ENCODE measurements around the gene CES4A. TPM values are rescaled to one million over a fixed set of nuclear protein-coding genes. Genes with fewer than 3 reads are reported as not detected.

CES4A gene
- polyA plus RNA-seq, 1 donor (not counting 4 experiments of a cell fraction or from before 2014, with no cell fraction given): 6.6 TPM

DNA sequence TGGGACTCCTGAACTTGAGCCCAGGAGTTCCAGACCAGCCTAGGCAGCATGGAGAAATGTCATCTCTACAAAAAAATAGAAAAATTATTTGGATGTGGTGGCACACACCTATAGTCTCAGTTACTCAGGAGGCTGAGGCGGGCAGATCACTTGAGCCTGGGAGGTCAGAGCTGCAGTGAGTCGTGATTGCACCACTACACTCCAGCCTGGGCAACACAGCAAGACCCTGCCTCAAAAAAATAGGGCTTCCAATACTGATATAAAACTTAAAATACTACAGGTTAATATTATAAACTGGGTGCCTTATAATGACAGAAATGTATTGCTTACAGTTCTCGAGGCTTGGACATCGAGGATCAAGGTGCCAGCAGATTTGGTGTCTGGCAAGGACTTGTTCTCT, 42.5 kb upstream of the CES4A start:
- no peak overlapping the region for H3K4me2 ChIP-seq (ENCODE audit: control insufficient read depth, extremely low read depth, insufficient read depth, low read depth, low read length)
- H3K9me3 ChIP-seq (ENCODE audit: control insufficient read depth, low read depth, low read length): no peaks in the 10 kb centered on the region
- H3K27ac ChIP-seq (ENCODE audit: control insufficient read depth, insufficient read depth, low read length): no peak overlapping the region
- DNase-seq (ENCODE audit: low read depth, low spot score): no peak
- no peak overlapping the region for H3K4me3 ChIP-seq (ENCODE audit: control insufficient read depth in 2 of 3, extremely low read depth in 1 of 3, insufficient read depth in 2 of 3, low read depth in 1 of 3, low read length in 3 of 3)
- TF ChIP-seq, protein P1, sequence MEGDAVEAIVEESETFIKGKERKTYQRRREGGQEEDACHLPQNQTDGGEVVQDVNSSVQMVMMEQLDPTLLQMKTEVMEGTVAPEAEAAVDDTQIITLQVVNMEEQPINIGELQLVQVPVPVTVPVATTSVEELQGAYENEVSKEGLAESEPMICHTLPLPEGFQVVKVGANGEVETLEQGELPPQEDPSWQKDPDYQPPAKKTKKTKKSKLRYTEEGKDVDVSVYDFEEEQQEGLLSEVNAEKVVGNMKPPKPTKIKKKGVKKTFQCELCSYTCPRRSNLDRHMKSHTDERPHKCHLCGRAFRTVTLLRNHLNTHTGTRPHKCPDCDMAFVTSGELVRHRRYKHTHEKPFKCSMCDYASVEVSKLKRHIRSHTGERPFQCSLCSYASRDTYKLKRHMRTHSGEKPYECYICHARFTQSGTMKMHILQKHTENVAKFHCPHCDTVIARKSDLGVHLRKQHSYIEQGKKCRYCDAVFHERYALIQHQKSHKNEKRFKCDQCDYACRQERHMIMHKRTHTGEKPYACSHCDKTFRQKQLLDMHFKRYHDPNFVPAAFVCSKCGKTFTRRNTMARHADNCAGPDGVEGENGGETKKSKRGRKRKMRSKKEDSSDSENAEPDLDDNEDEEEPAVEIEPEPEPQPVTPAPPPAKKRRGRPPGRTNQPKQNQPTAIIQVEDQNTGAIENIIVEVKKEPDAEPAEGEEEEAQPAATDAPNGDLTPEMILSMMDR (optimal IDR thresholded peaks at IDR 0.05 in 1 of 3, IDR thresholded peaks at IDR 0.05 in 1 of 3, conservative IDR thresholded peaks at IDR 0.05 in 1 of 3; ENCODE audit: extremely low read depth in 1 of 3, insufficient read depth in 2 of 3, low read length in 3 of 3): no peak
- TF ChIP-seq EZH2 (IDR thresholded peaks at IDR 0.05; ENCODE audit: low read length): no peak
- H3K27me3 ChIP-seq (ENCODE audit: control insufficient read depth, extremely low read depth, insufficient read depth, low read length): no peaks in the 10 kb centered on the region
- dilution Hi-C loops (cut with MboI; ENCODE audit: extremely low pct_ligation_motif_present, low sequenced_read_pairs): no loop called here
- H3K9ac ChIP-seq (ENCODE audit: control insufficient read depth, extremely low read depth, insufficient read depth, low read length): no peak overlapping the region
- H3K36me3 ChIP-seq (ENCODE audit: control insufficient read depth in 2 of 2, extremely low read depth in 1 of 2, insufficient read depth in 2 of 2, low read length in 2 of 2): peaks cover 23% of the 10 kb centered on the region in 2 experiments
- no peaks in the 10 kb centered on the region for H4K20me1 ChIP-seq (ENCODE audit: control insufficient read depth, extremely low read depth, insufficient read depth, low read length)
- H2AFZ ChIP-seq (ENCODE audit: control insufficient read depth, low read length): no peak overlapping the region
- no peaks in the 10 kb centered on the region for H3K9me1 ChIP-seq (ENCODE audit: control insufficient read depth, extremely low read depth, insufficient read depth, low read length)
- no peak for FAIRE-seq
- H3K79me2 ChIP-seq (ENCODE audit: control insufficient read depth, insufficient read depth, low read length): no peaks in the 10 kb centered on the region
- peaks cover 14% of the 10 kb centered on the region for H3K4me1 ChIP-seq (ENCODE audit: control insufficient read depth, extremely low read depth, insufficient read depth, low read length)

DNA sequence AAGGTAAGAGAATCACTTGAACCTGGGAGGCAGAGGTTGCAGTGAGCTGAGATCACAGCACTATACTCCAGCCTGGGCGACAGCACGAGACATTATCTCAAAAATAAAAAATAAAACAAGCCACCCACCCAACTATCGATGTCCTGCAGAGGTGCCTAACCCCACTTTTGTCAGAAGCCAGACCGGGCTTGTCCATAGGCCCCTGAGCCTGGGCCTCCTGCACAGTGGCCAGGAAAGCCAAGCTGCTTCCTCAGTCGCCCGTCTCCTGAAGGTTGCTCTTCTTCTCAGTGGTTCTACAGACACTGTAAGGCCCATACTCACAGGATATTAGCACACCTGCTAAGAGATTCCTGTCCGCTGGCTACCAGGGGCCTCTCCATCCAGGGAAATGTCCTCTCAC, 41.8 kb upstream of the CES4A start:
- Histone ChIP-seq H3K9ac (ENCODE audit: control insufficient read depth, extremely low read depth, insufficient read depth, low read length) (no peak overlapping the region), H3K4me3 (ENCODE audit: control insufficient read depth in 2 of 3, extremely low read depth in 1 of 3, insufficient read depth in 2 of 3, low read depth in 1 of 3, low read length in 3 of 3) (no peak overlapping the region), H3K27me3 (ENCODE audit: control insufficient read depth, extremely low read depth, insufficient read depth, low read length) (no peaks in the 10 kb centered on the region), H3K79me2 (ENCODE audit: control insufficient read depth, insufficient read depth, low read length) (no peaks in the 10 kb centered on the region), H4K20me1 (ENCODE audit: control insufficient read depth, extremely low read depth, insufficient read depth, low read length) (no peaks in the 10 kb centered on the region), H3K36me3 (ENCODE audit: control insufficient read depth in 2 of 2, extremely low read depth in 1 of 2, insufficient read depth in 2 of 2, low read length in 2 of 2) (peaks cover 17 to 18% of the 10 kb centered on the region in 2 experiments), H3K4me2 (ENCODE audit: control insufficient read depth, extremely low read depth, insufficient read depth, low read depth, low read length) (no peak overlapping the region), H3K9me3 (ENCODE audit: control insufficient read depth, low read depth, low read length) (no peaks in the 10 kb centered on the region), H3K9me1 (ENCODE audit: control insufficient read depth, extremely low read depth, insufficient read depth, low read length) (no peaks in the 10 kb centered on the region), H3K27ac (ENCODE audit: control insufficient read depth, insufficient read depth, low read length) (no peak overlapping the region), H3K4me1 (ENCODE audit: control insufficient read depth, extremely low read depth, insufficient read depth, low read length) (peaks cover 14% of the 10 kb centered on the region), H2AFZ (ENCODE audit: control insufficient read depth, low read length) (no peak overlapping the region)
- no peak for FAIRE-seq
- DNase-seq (ENCODE audit: low read depth, low spot score): no peak
- TF ChIP-seq, protein P1 (optimal IDR thresholded peaks at IDR 0.05 in 1 of 3, IDR thresholded peaks at IDR 0.05 in 1 of 3, conservative IDR thresholded peaks at IDR 0.05 in 1 of 3; ENCODE audit: extremely low read depth in 1 of 3, insufficient read depth in 2 of 3, low read length in 3 of 3): no peak
- TF ChIP-seq EZH2 (IDR thresholded peaks at IDR 0.05; ENCODE audit: low read length): no peak
- dilution Hi-C loops (cut with MboI; ENCODE audit: extremely low pct_ligation_motif_present, low sequenced_read_pairs): no loop called here
